ENCODE data around the gene MARCKSL1.

Gene MARCKSL1

GRCh38 chr1:32367912-32368635 lies 32.0 kb upstream of the MARCKSL1 start:
- H3K4me3 ChIP-seq (ENCODE audit: low read length): no peak overlapping the region
- H3K27ac ChIP-seq (ENCODE audit: low read depth, low read length): no peak overlapping the region
- TF ChIP-seq, protein P1, sequence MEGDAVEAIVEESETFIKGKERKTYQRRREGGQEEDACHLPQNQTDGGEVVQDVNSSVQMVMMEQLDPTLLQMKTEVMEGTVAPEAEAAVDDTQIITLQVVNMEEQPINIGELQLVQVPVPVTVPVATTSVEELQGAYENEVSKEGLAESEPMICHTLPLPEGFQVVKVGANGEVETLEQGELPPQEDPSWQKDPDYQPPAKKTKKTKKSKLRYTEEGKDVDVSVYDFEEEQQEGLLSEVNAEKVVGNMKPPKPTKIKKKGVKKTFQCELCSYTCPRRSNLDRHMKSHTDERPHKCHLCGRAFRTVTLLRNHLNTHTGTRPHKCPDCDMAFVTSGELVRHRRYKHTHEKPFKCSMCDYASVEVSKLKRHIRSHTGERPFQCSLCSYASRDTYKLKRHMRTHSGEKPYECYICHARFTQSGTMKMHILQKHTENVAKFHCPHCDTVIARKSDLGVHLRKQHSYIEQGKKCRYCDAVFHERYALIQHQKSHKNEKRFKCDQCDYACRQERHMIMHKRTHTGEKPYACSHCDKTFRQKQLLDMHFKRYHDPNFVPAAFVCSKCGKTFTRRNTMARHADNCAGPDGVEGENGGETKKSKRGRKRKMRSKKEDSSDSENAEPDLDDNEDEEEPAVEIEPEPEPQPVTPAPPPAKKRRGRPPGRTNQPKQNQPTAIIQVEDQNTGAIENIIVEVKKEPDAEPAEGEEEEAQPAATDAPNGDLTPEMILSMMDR (IDR thresholded peaks at IDR 0.05; ENCODE audit: low read depth, low read length, poor library complexity, severe bottlenecking): no peak
- TF ChIP-seq EZH2phosphoT487 (IDR thresholded peaks at IDR 0.05; ENCODE audit: borderline replicate concordance, low read length): no peak
- H3K36me3 ChIP-seq (ENCODE audit: control insufficient read depth, low read length): peaks cover 38% of the 10 kb centered on the region
- H3K79me2 ChIP-seq (ENCODE audit: control insufficient read depth, low read length): no peaks in the 10 kb centered on the region
- H3K4me2 ChIP-seq (ENCODE audit: low read length): no peak overlapping the region
- no peaks in the 10 kb centered on the region for H3K9me3 ChIP-seq (ENCODE audit: control insufficient read depth, insufficient read depth, low read length)
- peaks cover 7% of the 10 kb centered on the region for H3F3A ChIP-seq (ENCODE audit: control insufficient read depth, insufficient read depth)
- H4K20me1 ChIP-seq (ENCODE audit: control insufficient read depth, insufficient read depth, low read depth, low read length): no peaks in the 10 kb centered on the region
- H3K4me1 ChIP-seq (ENCODE audit: control insufficient read depth, low read length): peaks cover 3% of the 10 kb centered on the region; the same call in 1 of the 2 replicates
- H3K9me2 ChIP-seq (replicated peaks; ENCODE audit: control insufficient read depth, low read length): no peaks in the 10 kb centered on the region
- H3K27me3 ChIP-seq (ENCODE audit: control insufficient read depth, low read length): no peaks in the 10 kb centered on the region

- Histone ChIP-seq H3K27ac (ENCODE audit: low read depth, low read length) (no peak overlapping the region), H3K27me3 (ENCODE audit: control insufficient read depth, low read length) (no peaks in the 10 kb centered on the region), H3K9me2 (replicated peaks; ENCODE audit: control insufficient read depth, low read length) (no peaks in the 10 kb centered on the region), H3K4me2 (ENCODE audit: low read length) (no peak overlapping the region), H3K4me1 (ENCODE audit: control insufficient read depth, low read length) (peaks cover 13% of the 10 kb centered on the region), H3K9me3 (ENCODE audit: control insufficient read depth, insufficient read depth, low read length) (no peaks in the 10 kb centered on the region), H3K4me3 (ENCODE audit: low read length) (no peak overlapping the region), H3K79me2 (ENCODE audit: control insufficient read depth, low read length) (no peaks in the 10 kb centered on the region), H3K36me3 (ENCODE audit: control insufficient read depth, low read length) (peaks cover 26% of the 10 kb centered on the region), H3F3A (ENCODE audit: control insufficient read depth, insufficient read depth) (peaks cover 11% of the 10 kb centered on the region), H4K20me1 (ENCODE audit: control insufficient read depth, insufficient read depth, low read depth, low read length) (no peaks in the 10 kb centered on the region)
- TF ChIP-seq EZH2phosphoT487 (IDR thresholded peaks at IDR 0.05; ENCODE audit: borderline replicate concordance, low read length): no peak
- TF ChIP-seq, protein P1 (IDR thresholded peaks at IDR 0.05; ENCODE audit: low read depth, low read length, poor library complexity, severe bottlenecking): no peak
These were observed 29.4 kb upstream of the MARCKSL1 start for GRCh38 chr1:32365445-32365844.

- no peaks in the 10 kb centered on the region for H3K9me2 ChIP-seq (replicated peaks; ENCODE audit: control insufficient read depth, low read length)
- TF ChIP-seq, protein P1 (IDR thresholded peaks at IDR 0.05; ENCODE audit: low read depth, low read length, poor library complexity, severe bottlenecking): no peak
- TF ChIP-seq EZH2phosphoT487 (IDR thresholded peaks at IDR 0.05; ENCODE audit: borderline replicate concordance, low read length): no peak
- H3K36me3 ChIP-seq (ENCODE audit: control insufficient read depth, low read length): peaks cover 26% of the 10 kb centered on the region
- peaks cover 19% of the 10 kb centered on the region for H3K4me1 ChIP-seq (ENCODE audit: control insufficient read depth, low read length)
- no peak overlapping the region for H3K4me3 ChIP-seq (ENCODE audit: low read length)
- no peak overlapping the region for H3K4me2 ChIP-seq (ENCODE audit: low read length)
- H3K79me2 ChIP-seq (ENCODE audit: control insufficient read depth, low read length): no peaks in the 10 kb centered on the region
- H3F3A ChIP-seq (ENCODE audit: control insufficient read depth, insufficient read depth): peaks cover 11% of the 10 kb centered on the region
- H3K27me3 ChIP-seq (ENCODE audit: control insufficient read depth, low read length): no peaks in the 10 kb centered on the region
- no peak overlapping the region for H3K27ac ChIP-seq (ENCODE audit: low read depth, low read length)
- no peaks in the 10 kb centered on the region for H4K20me1 ChIP-seq (ENCODE audit: control insufficient read depth, insufficient read depth, low read depth, low read length)
- no peaks in the 10 kb centered on the region for H3K9me3 ChIP-seq (ENCODE audit: control insufficient read depth, insufficient read depth, low read length)
These were observed 28.8 kb upstream of the MARCKSL1 start for GRCh38 chr1:32364836-32365235.

Data from DOHH2 (cell line).